ENCODE results near the gene SLC29A3. TPM values are rescaled to one million over a fixed set of nuclear protein-coding genes. Genes with fewer than 3 reads are reported as not detected.

Gene SLC29A3
- total RNA-seq, 4 donors from 2014 or later = 1.9 to 4.4 (median 2.8) TPM; not detected in 1

DNA sequence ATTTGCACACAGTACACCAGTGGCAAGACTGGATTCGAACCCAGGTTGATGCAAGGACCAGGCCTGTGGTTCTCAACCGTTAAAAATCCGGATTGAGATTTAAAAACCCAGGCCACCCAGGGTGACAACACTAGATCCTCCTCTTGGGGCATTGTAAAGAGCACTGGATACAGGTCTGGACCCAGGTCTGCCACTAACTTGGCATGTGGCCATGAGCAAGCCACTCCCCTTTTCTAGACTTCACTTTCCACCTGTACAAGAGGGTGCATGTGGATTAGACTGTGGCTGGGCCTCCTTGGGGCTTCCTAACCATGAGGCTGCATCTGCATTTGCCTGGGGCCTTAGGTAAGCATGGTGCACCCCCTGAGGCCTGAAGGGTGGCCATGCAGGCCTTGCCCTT lies 21.7 kb upstream of the SLC29A3 start:
- H3K4me1 ChIP-seq = no peaks in the 10 kb centered on the region
- DNase-seq = no peak
- TF ChIP-seq, protein P1, sequence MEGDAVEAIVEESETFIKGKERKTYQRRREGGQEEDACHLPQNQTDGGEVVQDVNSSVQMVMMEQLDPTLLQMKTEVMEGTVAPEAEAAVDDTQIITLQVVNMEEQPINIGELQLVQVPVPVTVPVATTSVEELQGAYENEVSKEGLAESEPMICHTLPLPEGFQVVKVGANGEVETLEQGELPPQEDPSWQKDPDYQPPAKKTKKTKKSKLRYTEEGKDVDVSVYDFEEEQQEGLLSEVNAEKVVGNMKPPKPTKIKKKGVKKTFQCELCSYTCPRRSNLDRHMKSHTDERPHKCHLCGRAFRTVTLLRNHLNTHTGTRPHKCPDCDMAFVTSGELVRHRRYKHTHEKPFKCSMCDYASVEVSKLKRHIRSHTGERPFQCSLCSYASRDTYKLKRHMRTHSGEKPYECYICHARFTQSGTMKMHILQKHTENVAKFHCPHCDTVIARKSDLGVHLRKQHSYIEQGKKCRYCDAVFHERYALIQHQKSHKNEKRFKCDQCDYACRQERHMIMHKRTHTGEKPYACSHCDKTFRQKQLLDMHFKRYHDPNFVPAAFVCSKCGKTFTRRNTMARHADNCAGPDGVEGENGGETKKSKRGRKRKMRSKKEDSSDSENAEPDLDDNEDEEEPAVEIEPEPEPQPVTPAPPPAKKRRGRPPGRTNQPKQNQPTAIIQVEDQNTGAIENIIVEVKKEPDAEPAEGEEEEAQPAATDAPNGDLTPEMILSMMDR (IDR thresholded peaks at IDR 0.05) = no peak
- no peak for TF ChIP-seq POLR2A (IDR thresholded peaks at IDR 0.05)
- H3K9me3 ChIP-seq = no peaks in the 10 kb centered on the region
- H3K27ac ChIP-seq = no peak overlapping the region
- no peak overlapping the region for H3K4me3 ChIP-seq
- no peaks in the 10 kb centered on the region for H3K27me3 ChIP-seq
- H3K36me3 ChIP-seq = peaks cover 0 to 26% (median 0%) of the 10 kb centered on the region in 3 donors

DNA sequence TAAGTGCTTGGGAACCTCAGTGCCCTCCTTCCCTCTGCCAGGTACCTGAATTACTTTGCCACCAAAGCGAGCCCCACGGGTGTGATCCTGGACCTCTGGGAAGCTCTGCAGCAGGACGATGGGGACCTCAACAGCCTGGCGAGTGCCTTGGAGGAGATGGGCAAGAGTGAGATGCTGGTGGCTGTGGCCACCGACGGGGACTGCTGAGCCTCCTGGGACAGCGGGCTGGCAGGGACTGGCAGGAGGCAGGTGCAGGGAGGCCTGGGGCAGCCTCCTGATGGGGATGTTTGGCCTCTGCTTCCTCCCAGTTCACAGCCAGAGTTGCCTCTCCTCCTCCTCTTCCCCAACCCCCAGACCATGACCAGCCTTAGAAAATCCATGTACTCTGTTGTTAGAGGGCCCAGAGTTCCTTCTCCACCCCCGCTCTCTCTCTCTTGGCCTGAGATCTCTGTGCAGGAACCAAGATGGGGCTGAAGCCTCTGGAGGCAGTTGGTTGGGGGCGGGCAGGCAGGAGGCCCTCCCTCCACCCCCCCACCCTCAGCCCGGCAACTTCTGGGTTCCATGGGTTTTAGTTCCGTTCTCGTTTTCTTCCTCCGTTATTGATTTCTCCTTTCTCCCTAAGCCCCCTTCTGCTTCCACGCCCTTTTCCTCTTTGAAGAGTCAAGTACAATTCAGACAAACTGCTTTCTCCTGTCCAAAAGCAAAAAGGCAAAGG lies 19.8 kb upstream of the SLC29A3 start:
- Histone ChIP-seq H3K27me3 (no peaks in the 10 kb centered on the region), H3K4me3 (no peak overlapping the region), H3K27ac (no peak overlapping the region), H3K36me3 (peaks cover 0 to 13% (median 0%) of the 10 kb centered on the region in 3 donors), H3K4me1 (no peaks in the 10 kb centered on the region), H3K9me3 (no peaks in the 10 kb centered on the region)
- TF ChIP-seq POLR2A (IDR thresholded peaks at IDR 0.05) = no peak
- TF ChIP-seq, protein P1 (IDR thresholded peaks at IDR 0.05) = no peak
- no peak for DNase-seq

DNA sequence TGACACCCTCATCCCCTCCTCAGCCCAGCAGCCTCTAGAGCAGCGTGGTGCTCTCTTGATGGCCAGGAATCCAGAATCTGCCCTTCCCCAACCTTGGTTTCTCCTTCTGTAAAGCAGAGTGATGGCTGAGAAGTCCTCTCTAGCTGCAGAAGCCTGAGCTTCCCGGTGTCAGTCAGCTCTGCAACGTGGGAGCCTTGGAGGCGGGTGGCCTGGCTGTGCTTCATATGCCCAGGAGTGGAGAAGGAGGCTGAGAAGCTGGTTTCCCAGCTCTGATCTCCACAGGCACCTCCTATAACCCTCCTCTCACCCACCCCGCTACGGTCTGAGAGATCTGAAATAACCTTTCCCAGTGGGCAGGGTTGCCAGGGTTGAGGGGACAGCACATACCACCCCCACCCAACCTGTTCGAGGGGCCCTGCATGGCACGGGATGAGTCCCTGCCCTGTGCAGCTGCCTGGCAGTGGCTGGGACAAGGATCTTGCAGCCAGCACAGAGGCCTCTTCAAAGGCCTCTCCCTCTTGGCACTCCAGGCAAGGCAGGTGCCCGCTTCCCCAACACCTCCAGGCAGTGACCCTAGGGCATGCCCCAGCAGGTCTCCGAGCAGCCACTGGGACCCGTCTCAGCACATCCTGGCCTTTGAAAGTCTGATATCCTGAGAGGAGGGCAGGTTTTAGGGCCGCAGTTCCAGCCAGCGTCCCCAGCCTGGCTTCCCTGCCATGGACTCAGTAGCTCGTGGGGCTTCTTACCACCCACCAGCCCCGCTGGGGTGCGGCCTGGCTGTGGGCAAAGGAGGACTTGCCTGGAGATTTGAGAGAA lies 18.3 kb upstream of the SLC29A3 start:
- DNase-seq = no peak
- H3K36me3 ChIP-seq = peaks cover 0 to 8% (median 0%) of the 10 kb centered on the region in 3 donors

DNA sequence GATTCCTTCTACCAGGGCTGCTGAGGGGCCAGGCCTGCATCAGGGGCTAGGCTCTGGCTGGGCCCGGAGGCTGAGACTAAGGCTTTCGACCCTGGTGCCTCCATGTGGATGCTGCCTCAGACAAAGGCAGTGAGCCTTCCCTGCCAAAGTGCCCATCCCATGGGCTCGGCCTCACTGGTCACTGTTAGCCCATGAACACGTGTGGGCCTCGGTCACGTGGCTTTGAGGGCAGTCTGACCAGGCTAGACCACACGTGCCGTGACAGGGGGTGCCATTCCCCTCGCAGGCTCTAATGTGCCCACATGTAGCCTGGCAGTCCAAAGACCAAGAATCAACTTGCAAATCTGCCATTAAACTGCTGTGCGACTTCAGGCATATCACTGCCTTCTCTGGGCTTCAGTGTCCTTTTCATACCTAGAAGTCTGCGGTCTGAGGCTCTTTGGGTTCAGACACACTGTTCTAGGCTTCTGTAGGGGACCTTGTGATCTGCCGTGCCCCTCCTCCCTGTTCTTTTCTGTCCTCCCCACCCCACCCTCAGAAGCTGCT lies 17.6 kb upstream of the SLC29A3 start:
- H3K27me3 ChIP-seq = no peaks in the 10 kb centered on the region
- TF ChIP-seq POLR2A (IDR thresholded peaks at IDR 0.05) = no peak
- TF ChIP-seq, protein P1 (IDR thresholded peaks at IDR 0.05) = no peak
- DNase-seq = no peak
- no peaks in the 10 kb centered on the region for H3K4me1 ChIP-seq
- H3K9me3 ChIP-seq = no peaks in the 10 kb centered on the region
- peaks cover 0 to 1% (median 0%) of the 10 kb centered on the region in 3 donors for H3K36me3 ChIP-seq
- H3K4me3 ChIP-seq = no peak overlapping the region
- no peak overlapping the region for H3K27ac ChIP-seq

More for the DNA sequence above, 18.3 kb upstream of the SLC29A3 start:
- TF ChIP-seq, protein P1 (IDR thresholded peaks at IDR 0.05) = no peak
- no peak for TF ChIP-seq POLR2A (IDR thresholded peaks at IDR 0.05)
- no peak overlapping the region for H3K4me3 ChIP-seq
- H3K27ac ChIP-seq = no peak overlapping the region
- H3K4me1 ChIP-seq = no peaks in the 10 kb centered on the region
- H3K9me3 ChIP-seq = no peaks in the 10 kb centered on the region
- H3K27me3 ChIP-seq = no peaks in the 10 kb centered on the region

DNA sequence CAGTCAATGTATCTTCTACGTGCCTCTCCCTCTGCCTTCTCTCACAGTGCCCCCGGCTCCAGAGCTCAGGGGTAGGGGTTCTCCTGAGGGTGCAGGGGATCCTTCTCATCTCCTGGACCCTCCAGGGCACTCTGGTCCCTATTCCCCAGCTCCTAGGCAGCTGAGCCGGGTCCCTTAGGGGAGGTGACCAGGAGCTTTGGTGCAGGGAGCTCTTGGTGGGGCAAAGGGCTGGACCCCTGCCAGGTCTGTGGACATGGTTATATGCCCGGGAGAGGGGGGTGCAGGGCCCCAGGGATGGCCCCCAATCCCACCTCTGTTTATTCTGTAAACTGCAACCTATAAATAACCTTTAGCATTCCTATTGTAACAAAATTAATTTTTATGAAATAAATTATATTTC lies 16.6 kb upstream of the SLC29A3 start:
- Histone ChIP-seq H3K27me3 (no peaks in the 10 kb centered on the region), H3K9me3 (no peaks in the 10 kb centered on the region), H3K4me3 (no peak overlapping the region), H3K27ac (no peak overlapping the region), H3K36me3 (no peaks in the 10 kb centered on the region), H3K4me1 (no peaks in the 10 kb centered on the region)
- TF ChIP-seq POLR2A (IDR thresholded peaks at IDR 0.05) = no peak
- TF ChIP-seq, protein P1 (IDR thresholded peaks at IDR 0.05) = no peak
- DNase-seq = no peak
